GM21515 (cell line): ENCODE measurements around the gene ZNF195.
"Not testable (repeated sequence)": the region's sequence is repeated elsewhere in the genome, so short reads cannot be mapped to it uniquely, and the experiment has no call there.

Experiments
- ATAC-seq: cut with Tn5 transposase; IDR thresholded peaks from one replicate; pipeline ENCODE4 v1.9.1; 2021; ENCODE audit not compliant: unreplicated experiment

ZNF195 gene

DNA sequence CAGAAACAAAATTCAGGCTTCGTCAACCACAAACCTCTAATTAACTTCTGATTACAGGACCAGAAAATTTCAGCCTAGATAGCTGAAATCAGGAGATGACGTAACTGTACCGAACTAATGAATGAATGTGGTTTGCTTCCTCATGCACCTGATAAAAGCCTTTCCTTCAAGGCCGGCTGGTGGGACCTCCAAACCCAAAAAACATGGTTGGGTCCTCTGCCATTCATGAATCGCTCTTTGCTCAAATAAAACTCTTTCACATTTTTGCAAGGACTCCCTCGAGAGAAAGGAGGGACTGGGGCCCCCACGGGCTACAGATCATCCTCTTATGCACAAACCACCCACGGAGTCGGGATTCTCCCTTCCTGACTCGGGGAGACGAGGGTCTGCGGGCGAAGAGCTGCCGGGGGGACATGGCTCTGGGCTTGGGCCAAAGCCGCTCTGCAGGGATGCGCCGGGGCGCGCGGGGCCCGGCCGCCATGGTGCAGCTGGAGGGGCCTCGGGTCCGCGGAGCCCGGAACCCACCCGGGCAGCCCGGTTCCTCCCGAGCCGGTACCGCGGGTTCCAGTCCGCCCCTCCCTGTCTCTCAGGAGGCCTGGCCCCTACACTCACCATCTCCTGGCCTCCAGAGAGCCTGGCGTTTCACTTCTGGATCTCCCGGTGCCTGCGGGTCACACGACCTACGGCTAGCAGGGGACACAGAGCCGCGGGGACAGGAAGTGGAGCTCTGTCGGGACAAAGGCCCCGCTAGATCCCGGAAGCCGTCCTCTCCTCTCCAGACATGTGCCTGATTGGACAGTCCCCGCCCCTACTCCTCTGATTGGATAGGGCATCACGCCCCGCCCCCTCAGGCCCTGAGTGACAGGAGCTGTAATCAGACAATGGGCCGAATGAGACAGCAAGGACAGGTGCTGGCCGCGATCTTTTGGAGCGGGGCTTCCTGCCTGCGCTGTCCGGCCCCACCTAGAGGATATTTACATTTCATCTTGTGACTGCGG is at the start of gene ZNF195:
TSS of gene ZNF195 (minus strand) at position 721 of the 998 bp plus-strand sequence. CDS start at position 615, 106 bp downstream.
- ATAC-seq = peak; percentile 99

DNA sequence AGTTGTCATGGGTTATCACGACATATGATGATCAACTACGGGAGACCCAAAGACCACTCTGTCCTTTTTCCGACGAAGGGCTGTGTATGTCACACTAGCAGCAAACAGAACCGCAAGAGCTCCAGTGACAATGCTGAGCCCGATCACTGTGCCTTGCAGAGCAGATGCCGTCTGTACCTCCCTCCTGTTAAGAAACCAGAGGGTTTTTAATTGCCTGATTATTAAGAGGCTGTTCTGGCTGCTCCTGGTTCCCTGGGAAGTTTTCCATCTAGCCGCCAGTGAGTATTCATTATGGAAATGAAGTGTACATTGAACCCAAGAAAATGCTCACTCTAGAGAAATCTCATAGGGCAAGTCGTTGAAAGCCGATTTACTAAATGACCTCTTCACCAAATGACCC is 49.1 kb upstream of the ZNF195 start:
- ATAC-seq = not testable (repeated sequence)

DNA sequence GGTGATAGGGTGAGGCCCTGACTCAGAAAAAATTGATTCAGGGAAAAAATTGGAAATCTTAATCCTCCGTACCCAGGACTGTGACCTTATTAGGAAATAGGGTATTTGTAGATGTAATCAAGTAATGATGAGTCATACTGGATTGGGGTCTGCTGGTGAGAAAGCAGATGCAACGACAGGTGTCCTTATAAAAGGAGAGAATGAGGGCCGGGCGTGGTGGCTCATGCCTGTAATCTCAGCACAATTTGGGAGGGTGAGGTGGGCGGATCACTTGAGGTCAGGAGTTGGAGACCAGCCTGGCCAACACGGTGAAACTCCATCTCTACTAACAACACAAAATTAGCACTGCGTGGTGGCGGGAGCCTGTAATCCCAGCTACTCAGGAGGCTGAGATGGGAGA is 47.6 kb upstream of the ZNF195 start:
- ATAC-seq = not testable (repeated sequence)

DNA sequence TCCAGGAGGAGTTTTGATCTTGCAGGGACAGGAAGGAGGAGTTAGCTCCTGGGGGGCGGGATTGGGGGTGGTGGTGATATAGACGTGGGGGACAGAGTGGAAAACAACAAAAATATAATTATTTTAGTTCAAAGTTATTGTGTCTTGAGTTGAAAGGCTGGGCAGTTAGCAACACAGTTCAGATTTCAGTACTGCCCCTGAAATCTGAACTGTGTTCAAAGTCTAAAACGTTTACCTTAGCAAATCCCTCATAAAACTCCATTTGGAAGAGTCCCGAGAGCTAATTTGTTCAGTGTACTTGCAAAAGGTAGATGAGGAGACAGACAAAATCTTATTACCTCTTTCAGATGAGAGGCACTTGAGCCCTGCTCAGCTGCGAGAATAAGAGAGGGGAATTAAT is 45.0 kb upstream of the ZNF195 start:
- not testable (repeated sequence) for ATAC-seq

DNA sequence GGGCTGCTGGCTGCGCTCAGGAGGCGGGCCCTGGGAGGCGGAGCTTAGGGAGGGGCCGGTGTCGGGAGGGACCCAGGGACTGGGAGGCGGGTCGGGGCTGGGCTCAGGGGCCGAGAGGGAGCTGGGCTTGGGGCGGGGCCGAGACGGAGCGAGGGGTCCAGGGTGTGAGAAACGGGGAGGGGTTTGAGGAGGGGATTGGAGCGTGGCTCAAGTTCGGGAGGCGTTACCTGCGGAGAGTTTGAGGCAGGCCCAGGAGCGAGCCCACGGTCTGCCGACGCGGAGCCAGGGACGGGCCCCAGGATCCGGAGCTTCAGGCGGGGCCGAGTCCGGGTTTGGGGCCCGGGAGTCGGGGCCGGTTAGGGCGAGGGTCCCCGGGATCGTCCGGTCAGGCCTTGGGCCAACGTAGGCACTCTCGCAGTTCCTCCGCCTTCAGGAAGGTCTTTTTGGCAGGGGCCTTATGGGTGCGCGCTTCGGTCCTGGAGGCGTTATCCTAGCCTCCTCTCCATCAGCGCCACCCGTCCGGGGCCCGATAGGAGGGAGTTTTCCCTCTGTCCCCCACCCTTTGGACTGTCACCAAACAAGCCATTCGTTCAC is 44.3 kb upstream of the ZNF195 start:
- ATAC-seq = peak; percentile 18

DNA sequence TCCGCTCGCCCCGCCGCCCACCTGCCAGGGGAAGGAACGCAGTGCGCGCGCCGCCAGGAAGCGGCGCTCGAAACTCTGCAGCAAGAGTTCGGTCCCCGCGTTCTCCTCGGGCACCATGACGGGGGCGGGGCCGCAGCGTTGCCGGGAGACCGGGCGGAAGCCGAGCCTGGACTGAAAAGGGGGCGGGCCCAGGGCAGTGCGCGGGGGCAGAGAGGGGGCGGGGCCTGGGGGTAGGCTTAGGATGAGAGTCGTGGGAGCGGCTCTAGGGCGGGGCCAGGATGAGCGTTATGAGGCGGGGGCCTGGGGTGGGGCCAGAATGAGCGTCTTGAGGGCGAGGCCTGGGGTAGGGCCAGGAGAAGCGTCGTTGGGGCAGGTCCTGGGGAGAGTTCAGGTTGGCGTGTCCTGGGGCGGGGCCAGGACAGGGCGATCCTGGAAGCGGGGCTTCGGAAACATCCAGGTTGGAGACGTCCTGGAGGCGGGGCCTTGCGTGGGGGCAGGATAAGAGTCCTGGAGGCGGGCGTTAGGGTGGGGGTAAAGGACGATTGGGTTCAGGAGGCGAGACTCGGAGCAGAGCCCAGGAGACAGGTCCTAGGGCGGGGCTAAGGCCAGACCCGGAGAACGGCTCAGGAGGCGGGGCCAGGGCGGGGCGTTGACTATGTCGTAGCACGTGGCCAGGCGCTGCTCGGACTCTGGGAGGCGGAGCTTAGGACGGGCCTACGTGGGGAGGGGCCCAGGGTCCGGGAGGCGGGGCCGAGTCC is 43.6 kb upstream of the ZNF195 start:
- peak; percentile 93 for ATAC-seq

DNA sequence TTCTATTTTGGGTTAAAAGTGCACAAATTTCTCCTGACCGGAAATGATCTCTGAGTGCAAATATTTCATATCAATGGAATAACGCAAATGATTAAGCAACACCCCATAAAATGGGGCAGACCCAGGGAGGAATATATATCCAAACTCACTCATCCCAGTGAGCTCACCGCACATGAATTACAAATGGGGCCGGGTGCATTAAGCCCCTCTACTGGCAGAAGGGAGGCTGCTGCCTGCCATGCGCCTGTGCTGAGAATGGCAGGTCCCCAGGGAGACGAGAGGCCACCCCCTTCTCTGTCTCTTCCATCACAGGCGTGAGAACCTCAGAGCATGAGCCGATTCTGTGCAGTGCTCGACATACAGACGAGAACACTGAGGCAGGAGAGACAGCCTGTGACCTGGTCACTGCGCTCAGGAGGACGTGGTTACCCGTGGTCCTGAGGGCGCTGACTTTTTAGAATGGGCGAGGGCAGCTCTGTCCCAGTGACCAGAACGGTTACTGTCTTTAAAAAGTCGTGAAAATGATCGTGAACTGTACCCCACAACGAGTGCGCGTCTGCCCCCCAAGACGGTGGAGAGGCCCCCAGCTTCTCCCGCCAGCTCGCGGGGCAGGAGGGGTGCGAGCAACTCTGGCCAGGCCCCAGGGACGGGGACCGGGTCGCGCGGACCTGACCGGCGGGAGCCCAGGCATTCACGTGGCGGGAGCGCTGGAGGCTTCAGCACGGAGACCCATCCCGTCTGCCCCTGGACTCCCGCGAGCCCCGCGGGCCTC is 42.8 kb upstream of the ZNF195 start:
- not testable (repeated sequence) for ATAC-seq

DNA sequence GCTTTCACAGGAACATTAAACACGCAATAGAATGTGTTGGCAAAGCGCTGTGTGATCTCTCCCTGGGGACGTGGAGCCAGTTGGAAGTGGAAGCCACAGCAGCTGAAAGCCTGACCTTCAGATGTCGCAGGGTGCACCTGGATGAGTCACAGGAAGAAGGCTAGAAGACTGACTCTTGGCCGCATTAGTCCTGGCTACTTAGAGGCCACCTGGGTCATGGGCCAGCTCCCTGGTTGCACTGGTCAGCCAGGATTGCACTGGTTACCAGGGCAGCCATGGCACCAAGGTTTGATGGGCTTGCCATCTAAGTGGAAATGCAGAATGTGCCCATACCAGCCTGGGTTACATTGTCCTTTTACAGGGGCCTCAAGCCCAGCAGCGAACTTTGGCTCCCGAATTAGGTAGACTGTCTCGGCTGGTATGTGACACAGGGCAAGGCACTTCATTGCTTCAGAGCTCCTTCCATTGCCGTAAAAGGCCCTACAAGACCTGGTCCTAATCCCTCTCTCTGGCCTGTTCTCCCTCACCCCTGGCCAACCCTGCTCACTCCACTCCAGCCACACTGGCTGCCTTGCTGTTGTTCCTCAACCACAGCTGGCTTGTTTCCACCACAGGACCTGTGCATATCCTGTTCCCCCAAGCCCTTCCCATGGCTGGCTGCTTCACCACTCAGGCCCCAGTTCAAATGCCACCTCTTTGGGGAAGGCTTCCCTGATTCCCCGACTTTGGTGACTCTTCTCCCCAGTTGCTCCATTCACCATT is 41.5 kb upstream of the ZNF195 start:
- not testable (repeated sequence) for ATAC-seq

DNA sequence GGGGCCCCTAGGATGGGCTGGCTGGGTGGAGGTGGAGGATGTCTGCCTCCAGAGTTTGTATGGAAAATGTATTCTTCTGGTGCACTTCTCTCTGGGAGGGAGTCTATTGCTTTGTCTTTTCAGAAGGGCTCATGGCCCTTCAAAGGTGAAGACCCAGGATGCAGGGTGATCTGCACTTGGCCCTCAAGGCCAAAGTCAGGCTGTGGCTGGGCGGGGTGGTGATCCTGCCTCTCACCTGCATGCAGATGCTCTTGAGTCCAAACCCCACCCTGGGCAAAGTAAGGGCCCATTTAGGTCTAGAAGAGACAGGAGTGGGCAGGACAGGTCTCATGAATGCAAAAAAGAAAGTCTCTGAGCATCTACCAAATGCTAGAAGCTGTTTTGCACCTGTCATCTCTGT is 40.5 kb upstream of the ZNF195 start:
- not testable (repeated sequence) for ATAC-seq

DNA sequence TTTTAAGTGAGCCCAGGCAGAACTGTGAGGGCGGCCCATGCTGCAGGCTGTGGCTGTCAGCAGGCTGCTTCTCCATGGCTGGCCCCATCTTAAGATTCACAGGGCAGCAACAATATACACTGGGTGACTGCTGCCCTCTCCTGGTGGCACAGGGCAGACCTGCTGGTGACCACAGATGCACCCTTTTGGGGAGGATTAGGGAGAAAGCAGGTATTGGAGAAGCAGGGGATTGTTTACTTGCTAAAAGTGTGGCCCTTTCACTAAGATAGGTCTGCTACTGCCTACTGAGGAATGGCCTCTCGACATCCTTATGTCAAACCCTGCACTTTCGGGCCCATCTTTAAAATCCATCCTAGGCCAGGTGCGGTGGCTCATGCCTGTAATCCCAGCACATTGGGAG is 38.1 kb upstream of the ZNF195 start:
- ATAC-seq = not testable (repeated sequence)

DNA sequence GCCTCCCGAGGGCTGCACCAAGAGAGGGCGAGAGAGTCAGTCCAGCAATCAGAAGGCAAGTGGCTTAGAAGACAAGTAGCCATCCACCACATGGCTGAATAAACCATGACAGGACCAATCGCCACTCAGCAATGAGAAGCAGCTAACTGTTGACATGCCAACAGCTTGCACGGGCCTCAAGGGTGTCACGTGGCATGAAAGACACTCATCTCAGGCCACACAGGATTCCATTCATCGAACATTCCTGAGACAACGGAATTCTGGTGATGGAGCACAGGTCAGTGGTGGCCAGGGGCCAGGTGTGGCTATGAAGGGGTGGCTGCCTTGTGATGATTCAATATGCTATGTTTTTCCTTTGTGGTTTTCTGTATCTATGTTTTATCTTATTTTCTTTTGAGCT is 36.4 kb upstream of the ZNF195 start:
- not testable (repeated sequence) for ATAC-seq

DNA sequence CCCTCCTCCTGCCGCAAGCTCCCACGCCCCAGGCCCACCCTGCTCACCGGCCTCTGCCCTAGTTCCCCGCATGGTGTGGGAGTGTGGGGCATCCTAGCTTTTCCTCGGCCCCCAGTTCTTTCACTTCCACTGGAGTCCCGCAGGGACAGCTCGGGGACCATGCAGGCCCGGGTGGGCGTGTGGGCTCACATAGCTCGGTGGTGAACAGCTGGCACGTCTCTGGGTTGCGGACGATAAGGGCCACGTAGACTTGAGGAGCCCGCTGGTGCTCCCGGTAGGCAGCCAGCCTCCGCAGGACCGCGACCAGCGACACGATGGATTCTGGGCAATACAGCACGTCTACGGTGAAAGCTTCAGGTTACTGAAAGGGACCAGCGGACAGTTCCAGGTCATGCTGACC is 34.7 kb upstream of the ZNF195 start:
- ATAC-seq = not testable (repeated sequence)

DNA sequence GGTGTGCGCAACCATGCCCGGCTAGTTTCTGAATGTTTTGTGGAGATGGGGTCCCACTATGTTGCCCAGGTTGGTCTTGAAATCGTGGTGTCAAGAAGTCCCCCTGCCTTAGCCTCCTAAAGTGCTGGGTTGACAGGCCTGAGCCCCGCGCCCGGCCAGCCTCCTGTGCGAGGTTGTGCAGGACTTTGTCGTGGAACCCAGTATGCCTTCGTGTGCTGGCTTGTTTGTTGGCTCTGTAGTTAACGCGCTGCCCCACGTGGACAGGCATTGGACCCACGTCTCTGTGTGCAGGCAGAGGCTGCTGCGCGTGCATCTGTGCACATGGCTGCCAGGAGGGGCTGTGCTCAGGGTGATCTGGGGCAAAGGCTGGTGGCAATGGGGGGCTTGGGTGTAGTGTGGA is 33.9 kb upstream of the ZNF195 start:
- ATAC-seq = no peak

DNA sequence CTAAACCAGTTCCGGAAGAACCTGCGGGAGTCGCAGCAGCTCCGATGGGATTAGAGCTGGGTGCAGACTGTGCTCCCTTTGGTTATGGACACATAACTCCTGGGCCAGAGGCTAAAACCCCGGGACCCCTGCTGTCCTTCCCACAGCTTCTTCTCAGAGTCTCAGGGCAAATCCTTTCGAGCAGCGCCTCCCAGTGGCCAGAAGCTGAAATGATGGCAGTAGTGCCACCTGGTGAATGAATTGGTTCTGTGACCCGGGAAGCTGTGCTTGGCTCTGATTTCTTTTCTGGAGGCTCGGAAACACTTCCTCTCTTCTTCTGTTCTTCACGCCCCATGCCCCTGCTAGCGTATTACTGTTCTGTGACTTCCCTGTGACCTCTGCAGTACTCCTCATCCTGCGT is 29.8 kb upstream of the ZNF195 start:
- ATAC-seq = not testable (repeated sequence)

DNA sequence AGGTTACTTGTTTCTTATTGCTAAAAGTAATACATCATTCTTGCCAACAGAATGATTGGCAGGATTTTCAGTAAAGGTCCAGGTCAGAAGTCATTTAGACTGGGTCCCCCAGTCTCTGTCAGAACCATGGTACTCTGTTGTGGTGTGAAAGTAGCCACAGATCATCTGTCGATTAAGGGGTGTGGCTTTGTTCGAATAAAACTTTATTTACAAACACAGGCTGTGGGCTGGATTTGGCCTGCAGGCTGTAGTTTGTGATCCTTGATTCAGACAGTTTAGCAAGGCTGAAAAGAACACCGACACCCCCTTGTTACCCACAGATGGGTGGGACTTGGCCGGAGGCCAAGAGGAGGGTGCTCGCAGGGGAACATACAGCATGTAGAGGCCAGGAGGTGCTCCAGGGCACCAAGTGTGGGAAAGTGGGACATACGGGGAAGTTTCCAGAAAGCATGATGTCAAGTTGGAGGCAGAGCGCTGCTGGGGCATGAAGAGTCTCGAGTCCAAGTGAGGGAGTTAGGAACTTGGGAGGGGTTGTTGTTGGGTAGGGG is 29.2 kb upstream of the ZNF195 start:
- not testable (repeated sequence) for ATAC-seq

DNA sequence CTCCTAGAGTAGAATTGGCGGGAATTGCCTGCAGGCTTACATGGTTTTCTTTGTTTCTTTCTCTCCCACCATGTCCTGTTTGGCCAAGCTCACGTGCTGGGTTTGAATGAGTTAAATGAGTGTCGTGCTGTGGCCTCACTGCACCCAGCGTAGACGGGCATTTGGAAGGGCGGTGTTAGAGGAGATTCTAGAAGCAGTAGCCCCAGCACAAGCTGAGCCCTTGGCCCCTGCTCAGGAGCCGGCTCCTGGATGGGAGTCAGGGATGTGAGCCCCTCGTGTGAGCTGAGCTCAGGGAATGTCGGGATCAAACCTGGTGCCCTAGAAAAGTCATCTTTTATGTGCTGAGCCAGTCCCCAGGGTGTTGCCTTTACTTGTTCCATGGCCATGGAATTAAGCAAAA is 28.0 kb upstream of the ZNF195 start:
- ATAC-seq = not testable (repeated sequence)

DNA sequence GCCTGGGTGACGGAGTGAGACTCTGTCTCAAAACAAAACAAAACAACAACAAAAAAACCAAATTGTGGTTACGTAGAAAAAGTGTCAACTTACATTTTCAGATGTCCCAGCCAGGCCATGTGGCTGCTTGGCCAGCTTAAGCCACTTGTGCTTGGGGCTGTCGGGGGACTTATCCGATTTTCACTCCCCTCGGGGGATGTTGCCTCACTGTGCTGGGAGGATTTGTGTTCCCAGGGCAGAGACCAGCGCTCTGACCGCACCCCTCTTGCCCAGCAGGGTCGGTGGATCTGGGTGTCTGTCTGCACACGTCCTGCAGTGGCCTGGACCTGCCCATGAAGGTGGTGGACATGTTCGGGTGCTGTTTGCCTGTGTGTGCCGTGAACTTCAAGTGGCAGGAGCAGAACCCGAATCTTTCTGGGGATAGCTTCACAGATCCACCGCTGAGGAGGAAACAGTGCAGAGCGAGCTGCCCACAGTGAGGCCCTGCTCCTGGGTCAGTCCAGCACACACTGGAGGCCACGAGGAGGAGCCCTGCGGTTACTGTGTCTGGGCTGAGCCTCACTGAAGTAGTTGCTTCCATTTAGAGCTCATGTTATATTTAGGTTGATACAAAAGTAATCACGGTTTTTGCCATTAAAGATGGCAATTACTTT is 27.4 kb upstream of the ZNF195 start:
- not testable (repeated sequence) for ATAC-seq

DNA sequence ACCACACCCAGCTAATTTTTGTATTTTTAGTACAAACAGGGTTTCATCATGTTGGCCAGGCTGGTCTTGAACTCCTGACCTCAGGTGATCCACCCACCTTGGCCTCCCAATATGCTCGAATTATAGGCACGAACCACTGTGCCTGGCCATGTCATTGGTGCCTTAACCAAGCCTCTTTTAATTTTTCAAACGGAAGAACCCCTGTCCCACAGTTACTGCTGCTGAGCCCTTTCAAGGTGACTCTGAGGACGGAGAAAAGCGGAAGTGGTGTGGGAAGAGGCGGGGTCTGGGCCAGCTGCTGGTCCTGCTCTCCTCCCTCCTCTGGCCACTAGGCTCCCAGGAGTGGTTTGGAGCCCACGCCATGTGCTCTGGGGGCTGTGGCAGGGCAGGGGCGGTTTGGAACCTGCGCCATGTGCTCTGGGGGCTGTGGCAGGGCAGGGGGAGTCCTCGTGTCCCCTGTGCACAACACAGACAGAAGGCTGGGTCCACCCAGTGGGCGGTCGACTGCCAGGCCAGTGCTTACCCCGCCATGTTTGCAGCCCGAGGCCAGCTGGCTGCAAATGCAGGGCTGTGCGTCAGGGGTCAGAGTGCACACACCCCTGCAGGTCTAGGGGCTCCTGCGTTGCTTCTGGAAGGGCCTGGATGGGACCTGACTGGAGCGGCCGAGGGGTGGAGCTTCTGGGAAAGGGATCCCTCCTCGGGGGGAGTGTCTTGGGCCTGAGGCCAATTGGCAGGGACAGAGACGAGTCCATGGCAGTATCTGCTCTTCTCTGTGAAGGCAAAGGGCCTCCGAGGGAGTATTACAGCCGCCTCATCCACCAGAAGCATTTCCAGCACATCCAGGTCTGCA is 25.4 kb upstream of the ZNF195 start:
- ATAC-seq = not testable (repeated sequence)
